DND-41 (cell line): ENCODE measurements around the gene ZNF518B.

Source experiments
- ATAC-seq: fragments of 200-7000 bp; cut with Tn5 transposase; 3 replicates; pipeline ENCODE4 v1.9.1; 2021; ENCODE audit warnings: low read depth; ENCODE audit not compliant: insufficient read depth
- DNase-seq: peaks from one replicate; pipeline ENCODE4 v3.0.0-alpha.2; 2020
- H2AFZ ChIP-seq: 2 replicates; pipeline ENCODE4 v1.6.0; 2012; ENCODE audit warnings: low read depth, low read length
- H3K27ac ChIP-seq: 2 replicates; pipeline ENCODE4 v1.5.1; 2012; ENCODE audit warnings: low read length, inconsistent platforms
- H3K27me3 ChIP-seq: fragments of 200-600 bp; sonication (generic); 2 replicates; pipeline ENCODE4 v1.6.0; 2012; ENCODE audit warnings: low read length, mild to moderate bottlenecking, inconsistent platforms; ENCODE audit not compliant: insufficient read depth, poor library complexity
- H3K36me3 ChIP-seq: 2 replicates; pipeline ENCODE4 v1.5.1; 2012; ENCODE audit warnings: low read length, inconsistent platforms; ENCODE audit not compliant: insufficient read depth
- H3K4me1 ChIP-seq: 2 replicates; pipeline ENCODE4 v1.5.1; 2012; ENCODE audit warnings: mild to moderate bottlenecking, low read length; ENCODE audit not compliant: insufficient read depth
- H3K4me2 ChIP-seq: 2 replicates; pipeline ENCODE4 v1.6.0; 2012; ENCODE audit warnings: mild to moderate bottlenecking, moderate library complexity, low read length, inconsistent platforms; ENCODE audit not compliant: insufficient read depth
- H3K4me3 ChIP-seq, 2 experiments: fragments of 200-600 bp in 1 of 2; shearing (Covaris generic) in 1 of 2; 2 replicates each; pipeline ENCODE4 v1.5.1; 2012 to 2016; ENCODE audit warnings: inconsistent platforms in 2 of 2, low read length in 2 of 2, mild to moderate bottlenecking in 2 of 2, low read depth in 1 of 2, moderate library complexity in 1 of 2
- H3K79me2 ChIP-seq: 2 replicates; pipeline ENCODE4 v1.6.0; 2012; ENCODE audit warnings: low read length, inconsistent platforms; ENCODE audit not compliant: insufficient read depth
- H3K9ac ChIP-seq: 2 replicates; pipeline ENCODE4 v1.6.0; 2012; ENCODE audit warnings: low read depth, mild to moderate bottlenecking, inconsistent platforms, low read length, moderate library complexity
- H3K9me3 ChIP-seq: 2 replicates; pipeline ENCODE4 v1.5.1; 2012; ENCODE audit warnings: low read length, moderate library complexity, mild to moderate bottlenecking, inconsistent platforms; ENCODE audit not compliant: insufficient read depth, severe bottlenecking
- H4K20me1 ChIP-seq: 2 replicates; pipeline ENCODE4 v1.6.0; 2012; ENCODE audit warnings: low read length; ENCODE audit not compliant: insufficient read depth
- CTCF ChIP-seq: IDR thresholded peaks from 2 replicates; pipeline ENCODE4 v1.5.1; 2012; ENCODE audit warnings: borderline replicate concordance, low read length, moderate library complexity, mild to moderate bottlenecking; ENCODE audit not compliant: poor library complexity, severe bottlenecking; ENCODE audit errors: extremely low read depth
- EZH2 ChIP-seq: IDR thresholded peaks from 3 replicates; pipeline ENCODE4 v1.6.1; 2012; ENCODE audit warnings: borderline replicate concordance, low read depth, mild to moderate bottlenecking, moderate library complexity, low read length, inconsistent platforms; ENCODE audit not compliant: severe bottlenecking

The ZNF518B gene

GRCh38 chr4:10492464-10492863, 35.2 kb upstream of the ZNF518B start:
- Histone ChIP-seq H3K9ac (no peak overlapping the region), H3K27me3 (no peaks in the 10 kb centered on the region), H3K79me2 (no peaks in the 10 kb centered on the region), H4K20me1 (no peaks in the 10 kb centered on the region), H3K36me3 (no peaks in the 10 kb centered on the region), H3K27ac (no peak overlapping the region), H3K4me3 (no peak overlapping the region), H3K9me3 (no peaks in the 10 kb centered on the region), H3K4me1 (no peaks in the 10 kb centered on the region), H3K4me2 (no peak overlapping the region), H2AFZ (no peak overlapping the region)
- ATAC-seq = no peak
- no peak for TF ChIP-seq EZH2
- TF ChIP-seq CTCF = no peak
- no peak for DNase-seq

GRCh38 chr4:10491401-10491800, 34.2 kb upstream of the ZNF518B start:
- no peak for DNase-seq
- H3K4me3 ChIP-seq = no peak overlapping the region
- H3K27me3 ChIP-seq = no peaks in the 10 kb centered on the region
- H3K4me1 ChIP-seq = no peaks in the 10 kb centered on the region
- no peak overlapping the region for H3K4me2 ChIP-seq
- no peaks in the 10 kb centered on the region for H3K9me3 ChIP-seq
- no peak overlapping the region for H2AFZ ChIP-seq
- no peak overlapping the region for H3K9ac ChIP-seq
- H3K27ac ChIP-seq = no peak overlapping the region
- TF ChIP-seq EZH2 = no peak
- TF ChIP-seq CTCF = no peak
- H3K79me2 ChIP-seq = no peaks in the 10 kb centered on the region
- no peak for ATAC-seq
- H4K20me1 ChIP-seq = no peaks in the 10 kb centered on the region
- no peaks in the 10 kb centered on the region for H3K36me3 ChIP-seq

- H3K79me2 ChIP-seq = no peaks in the 10 kb centered on the region
- TF ChIP-seq CTCF (no peak), EZH2 (no peak)
- H3K9ac ChIP-seq = no peak overlapping the region
- H3K4me1 ChIP-seq = no peaks in the 10 kb centered on the region
- H3K9me3 ChIP-seq = no peaks in the 10 kb centered on the region
- no peaks in the 10 kb centered on the region for H3K36me3 ChIP-seq
- no peaks in the 10 kb centered on the region for H4K20me1 ChIP-seq
- H3K27me3 ChIP-seq = no peaks in the 10 kb centered on the region
- no peak overlapping the region for H2AFZ ChIP-seq
- DNase-seq = no peak
- H3K4me2 ChIP-seq = no peak overlapping the region
- no peak for ATAC-seq
- H3K27ac ChIP-seq = no peak overlapping the region
- H3K4me3 ChIP-seq = no peak overlapping the region
Measured at GRCh38 chr4:10490996-10491395, 33.8 kb upstream of the ZNF518B start.

GRCh38 chr4:10482913-10483312, 25.7 kb upstream of the ZNF518B start:
- H3K9me3 ChIP-seq = no peaks in the 10 kb centered on the region
- ATAC-seq (no peak), DNase-seq (no peak)
- H3K9ac ChIP-seq = no peak overlapping the region
- H2AFZ ChIP-seq = no peak overlapping the region
- H3K27me3 ChIP-seq = no peaks in the 10 kb centered on the region
- H4K20me1 ChIP-seq = no peaks in the 10 kb centered on the region
- no peaks in the 10 kb centered on the region for H3K36me3 ChIP-seq
- no peak overlapping the region for H3K27ac ChIP-seq
- H3K4me1 ChIP-seq = no peaks in the 10 kb centered on the region
- H3K4me2 ChIP-seq = no peak overlapping the region
- no peaks in the 10 kb centered on the region for H3K79me2 ChIP-seq
- no peak overlapping the region for H3K4me3 ChIP-seq
- TF ChIP-seq CTCF (no peak), EZH2 (no peak)
